ENCODE results near the gene TMEM100. TPM values are rescaled to one million over a fixed set of nuclear protein-coding genes. Genes with fewer than 3 reads are reported as not detected.

The TMEM100 gene
- total RNA-seq, 2 experiments from 2014 or later: not detected

DNA sequence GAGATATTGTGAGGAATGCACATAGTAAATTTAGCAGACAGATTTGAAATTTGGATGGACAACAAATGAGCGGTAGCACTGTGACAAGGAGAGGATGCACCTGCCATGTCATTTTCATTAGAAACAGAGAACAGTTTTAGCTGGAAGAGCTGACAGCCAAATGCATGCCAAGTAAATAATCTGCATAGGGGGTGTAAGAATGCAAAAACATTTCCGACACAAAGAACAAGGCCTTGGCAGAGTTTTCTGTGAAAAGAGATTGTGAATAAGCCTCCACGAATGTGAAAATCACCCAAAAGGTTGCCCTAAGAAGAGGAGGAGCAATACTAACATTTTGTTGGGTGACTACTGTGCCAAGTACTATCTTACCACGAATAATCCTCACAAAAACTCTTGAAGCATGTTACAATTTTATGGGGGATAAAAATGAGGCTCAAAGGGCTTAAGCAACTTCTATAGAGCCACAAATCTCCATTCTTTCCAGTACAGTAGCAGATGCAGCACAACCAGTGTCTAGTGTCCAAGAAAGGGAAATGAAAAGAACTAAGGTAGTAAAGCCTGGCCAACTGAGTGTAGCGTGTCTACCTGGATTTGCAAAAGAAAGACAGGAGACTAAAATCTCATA lies 28.3 kb downstream of the TMEM100 start:
- Mint-ChIP-seq H3K27me3 (peaks cover 15% of the 10 kb centered on the region), H3K27ac (no peak overlapping the region), H3K9me3 (ENCODE audit: low read depth) (no peaks in the 10 kb centered on the region), H3K4me1 (no peaks in the 10 kb centered on the region), H3K36me3 (ENCODE audit: low read depth) (no peaks in the 10 kb centered on the region), H3K4me3 (no peak overlapping the region)
- ATAC-seq: no peak
- ChIA-PET POLR2A (no interaction called here), CTCF (no interaction called here)
- DNase-seq: no peak
- intact Hi-C loops (cut with DNase I, micrococcal nuclease): no loop called here

- Mint-ChIP-seq H3K4me3 (no peak overlapping the region), H3K9me3 (ENCODE audit: low read depth) (no peaks in the 10 kb centered on the region), H3K27me3 (peaks cover 20% of the 10 kb centered on the region), H3K4me1 (no peaks in the 10 kb centered on the region), H3K36me3 (ENCODE audit: low read depth) (no peaks in the 10 kb centered on the region), H3K27ac (no peak overlapping the region)
- ATAC-seq: no peak
- intact Hi-C loops (cut with DNase I, micrococcal nuclease): no loop called here
- CTCF ChIA-PET: no interaction called here
- POLR2A ChIA-PET: no interaction called here
- DNase-seq: no peak
Measured at GRCh38 chr17:55693254-55694216, 29.1 kb downstream of the TMEM100 start.

DNA sequence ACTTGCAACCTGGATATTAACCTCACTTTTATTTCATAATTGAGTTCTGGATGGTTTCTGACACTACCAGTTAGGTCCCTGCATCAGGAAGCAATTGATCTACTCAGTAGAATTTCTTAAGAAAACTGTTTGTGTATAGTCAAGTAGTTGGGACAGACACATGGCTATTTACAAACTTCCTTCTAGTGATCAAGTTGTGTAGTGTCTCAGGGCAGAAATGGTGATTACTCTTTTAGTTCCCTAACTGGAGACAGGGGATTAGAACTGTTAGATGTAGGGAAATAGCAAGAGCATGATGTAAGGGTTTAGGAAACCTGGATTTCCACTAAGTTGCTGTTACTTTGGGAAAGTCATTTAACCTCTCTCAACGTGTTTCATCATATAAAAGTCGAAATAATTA lies 30.4 kb downstream of the TMEM100 start:
- intact Hi-C loops (cut with DNase I, micrococcal nuclease): no loop called here

GRCh38 chr17:55691666-55692065 lies 31.0 kb downstream of the TMEM100 start:
- intact Hi-C loops (cut with DNase I, micrococcal nuclease): no loop called here
- CTCF ChIA-PET: interaction anchor here (1.0 to 1.2 kb wide), 2 partner anchors 10 to 79 kb away, joined by 4 to 5 read pairs; no protein-coding TSS in a partner anchor
- H3K4me1 Mint-ChIP-seq: no peaks in the 10 kb centered on the region

More for the DNA sequence above, 30.4 kb downstream of the TMEM100 start:
- ChIA-PET POLR2A (no interaction called here), CTCF (interaction anchor here (1.2 kb wide), 1 partner anchor 10 kb away, joined by 5 read pairs; no protein-coding TSS in a partner anchor)
- Mint-ChIP-seq H3K4me3 (no peak overlapping the region), H3K36me3 (ENCODE audit: low read depth) (no peaks in the 10 kb centered on the region), H3K27me3 (peaks cover 12% of the 10 kb centered on the region), H3K27ac (no peak overlapping the region), H3K9me3 (ENCODE audit: low read depth) (no peaks in the 10 kb centered on the region), H3K4me1 (no peaks in the 10 kb centered on the region)
- DNase-seq: no peak
- ATAC-seq: no peak

GRCh38 chr17:55690105-55690508 lies 32.6 kb downstream of the TMEM100 start:
- ChIA-PET CTCF (interaction anchor here (1.2 to 1.9 kb wide), 2 partner anchors 45 to 49 kb away, joined by 4 to 5 read pairs; no protein-coding TSS in a partner anchor), POLR2A (no interaction called here)
- Mint-ChIP-seq H3K9me3 (ENCODE audit: low read depth) (no peaks in the 10 kb centered on the region), H3K36me3 (ENCODE audit: low read depth) (no peaks in the 10 kb centered on the region), H3K27me3 (peaks cover 19% of the 10 kb centered on the region), H3K4me3 (no peak overlapping the region), H3K27ac (no peak overlapping the region), H3K4me1 (no peaks in the 10 kb centered on the region)
- intact Hi-C loops (cut with DNase I, micrococcal nuclease): no loop called here
- DNase-seq (no peak), ATAC-seq (no peak)

More at GRCh38 chr17:55691666-55692065, 31.0 kb downstream of the TMEM100 start:
- H3K27ac Mint-ChIP-seq: no peak overlapping the region
- H3K27me3 Mint-ChIP-seq: peaks cover 14% of the 10 kb centered on the region
- POLR2A ChIA-PET: no interaction called here
- DNase-seq (no peak), ATAC-seq (no peak)
- no peaks in the 10 kb centered on the region for H3K36me3 Mint-ChIP-seq (ENCODE audit: low read depth)
- no peak overlapping the region for H3K4me3 Mint-ChIP-seq
- H3K9me3 Mint-ChIP-seq (ENCODE audit: low read depth): no peaks in the 10 kb centered on the region

GRCh38 chr17:55689672-55690071 lies 33.0 kb downstream of the TMEM100 start:
- POLR2A ChIA-PET: no interaction called here
- DNase-seq: no peak

GRCh38 chr17:55688057-55688456 lies 34.6 kb downstream of the TMEM100 start:
- ChIA-PET POLR2A (no interaction called here), CTCF (no interaction called here)
- H3K27ac Mint-ChIP-seq: no peak overlapping the region
- no peaks in the 10 kb centered on the region for H3K4me1 Mint-ChIP-seq
- H3K27me3 Mint-ChIP-seq: peaks cover 26% of the 10 kb centered on the region
- no peaks in the 10 kb centered on the region for H3K9me3 Mint-ChIP-seq (ENCODE audit: low read depth)
- H3K36me3 Mint-ChIP-seq (ENCODE audit: low read depth): no peaks in the 10 kb centered on the region
- intact Hi-C loops (cut with DNase I, micrococcal nuclease): no loop called here
- DNase-seq (no peak), ATAC-seq (no peak)
- H3K4me3 Mint-ChIP-seq: no peak overlapping the region

More at GRCh38 chr17:55689672-55690071, 33.0 kb downstream of the TMEM100 start:
- ATAC-seq: no peak
- peaks cover 23% of the 10 kb centered on the region for H3K27me3 Mint-ChIP-seq
- no peak overlapping the region for H3K27ac Mint-ChIP-seq
- CTCF ChIA-PET: interaction anchor here (0.6 to 1.9 kb wide), 3 partner anchors 46 to 161 kb away, joined by 4 to 5 read pairs (median 4); no protein-coding TSS in a partner anchor
- H3K9me3 Mint-ChIP-seq (ENCODE audit: low read depth): no peaks in the 10 kb centered on the region
- intact Hi-C loops (cut with DNase I, micrococcal nuclease): no loop called here
- no peaks in the 10 kb centered on the region for H3K36me3 Mint-ChIP-seq (ENCODE audit: low read depth)
- H3K4me3 Mint-ChIP-seq: no peak overlapping the region
- H3K4me1 Mint-ChIP-seq: no peaks in the 10 kb centered on the region

DNA sequence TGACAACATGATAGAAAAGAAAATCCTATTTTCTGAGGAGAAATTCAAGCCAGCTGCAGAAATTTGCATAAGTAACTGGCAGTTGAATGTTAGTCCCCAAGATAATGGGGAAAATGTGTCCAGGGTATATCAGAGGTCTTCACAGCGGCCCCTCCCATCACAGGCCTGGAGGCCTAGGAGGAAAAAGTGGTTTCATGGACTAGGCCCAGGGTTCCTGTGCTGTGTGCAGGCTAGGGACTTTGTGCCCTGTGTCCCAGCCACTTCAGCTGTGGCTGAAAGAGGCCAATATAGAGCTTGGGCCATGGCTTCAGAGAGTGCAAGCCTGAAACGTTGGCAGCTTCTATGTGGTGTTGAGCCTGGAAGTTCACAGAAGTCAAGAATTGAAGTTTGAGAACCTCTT lies 35.6 kb downstream of the TMEM100 start:
- no peak overlapping the region for H3K4me3 Mint-ChIP-seq
- ChIA-PET POLR2A (no interaction called here), CTCF (no interaction called here)
- H3K27ac Mint-ChIP-seq: no peak overlapping the region
- DNase-seq (no peak), ATAC-seq (no peak)
- H3K4me1 Mint-ChIP-seq: no peaks in the 10 kb centered on the region
- H3K9me3 Mint-ChIP-seq (ENCODE audit: low read depth): no peaks in the 10 kb centered on the region
- no peaks in the 10 kb centered on the region for H3K36me3 Mint-ChIP-seq (ENCODE audit: low read depth)
- intact Hi-C loops (cut with DNase I, micrococcal nuclease): no loop called here
- H3K27me3 Mint-ChIP-seq: peaks cover 30% of the 10 kb centered on the region

GRCh38 chr17:55683550-55684315 lies 38.9 kb downstream of the TMEM100 start:
- intact Hi-C loops (cut with DNase I, micrococcal nuclease): no loop called here
- Mint-ChIP-seq H3K27me3 (peaks cover 41% of the 10 kb centered on the region), H3K4me3 (no peak overlapping the region), H3K9me3 (ENCODE audit: low read depth) (no peaks in the 10 kb centered on the region), H3K27ac (no peak overlapping the region), H3K36me3 (ENCODE audit: low read depth) (no peaks in the 10 kb centered on the region), H3K4me1 (no peaks in the 10 kb centered on the region)
- CTCF ChIA-PET: interaction anchor here (0.6 to 0.9 kb wide), 2 partner anchors 55 to 87 kb away, joined by 3 read pairs; no protein-coding TSS in a partner anchor
- ATAC-seq: no peak
- DNase-seq: no peak
- POLR2A ChIA-PET: no interaction called here

DNA sequence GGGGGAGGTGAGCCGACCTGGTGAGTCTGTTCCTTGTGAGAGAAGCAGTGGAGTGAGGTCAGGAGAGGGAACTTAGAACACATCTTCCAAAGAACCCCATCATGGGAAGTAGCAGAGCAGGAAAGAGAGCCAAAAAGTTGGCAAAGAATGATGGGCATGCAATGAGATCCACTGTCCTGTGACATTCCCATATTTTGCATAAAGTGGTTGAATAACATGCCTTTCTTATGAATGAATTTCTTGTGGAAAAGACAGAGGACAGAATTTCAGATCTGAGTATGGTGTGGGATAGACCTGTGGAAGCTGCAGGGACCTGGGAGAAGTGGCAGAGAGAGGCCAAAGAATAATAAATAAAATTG lies 41.3 kb downstream of the TMEM100 start:
- intact Hi-C loops (cut with DNase I, micrococcal nuclease): no loop called here
- ATAC-seq (no peak), DNase-seq (no peak)
- no peaks in the 10 kb centered on the region for H3K4me1 Mint-ChIP-seq
- H3K27me3 Mint-ChIP-seq: peaks cover 44% of the 10 kb centered on the region
- no peak overlapping the region for H3K27ac Mint-ChIP-seq
- H3K4me3 Mint-ChIP-seq: no peak overlapping the region
- CTCF ChIA-PET: interaction anchor here (0.8 to 1.5 kb wide), 2 partner anchors 31 to 154 kb away, joined by 3 read pairs; no protein-coding TSS in a partner anchor
- no peaks in the 10 kb centered on the region for H3K9me3 Mint-ChIP-seq (ENCODE audit: low read depth)
- POLR2A ChIA-PET: no interaction called here
- H3K36me3 Mint-ChIP-seq (ENCODE audit: low read depth): no peaks in the 10 kb centered on the region

DNA sequence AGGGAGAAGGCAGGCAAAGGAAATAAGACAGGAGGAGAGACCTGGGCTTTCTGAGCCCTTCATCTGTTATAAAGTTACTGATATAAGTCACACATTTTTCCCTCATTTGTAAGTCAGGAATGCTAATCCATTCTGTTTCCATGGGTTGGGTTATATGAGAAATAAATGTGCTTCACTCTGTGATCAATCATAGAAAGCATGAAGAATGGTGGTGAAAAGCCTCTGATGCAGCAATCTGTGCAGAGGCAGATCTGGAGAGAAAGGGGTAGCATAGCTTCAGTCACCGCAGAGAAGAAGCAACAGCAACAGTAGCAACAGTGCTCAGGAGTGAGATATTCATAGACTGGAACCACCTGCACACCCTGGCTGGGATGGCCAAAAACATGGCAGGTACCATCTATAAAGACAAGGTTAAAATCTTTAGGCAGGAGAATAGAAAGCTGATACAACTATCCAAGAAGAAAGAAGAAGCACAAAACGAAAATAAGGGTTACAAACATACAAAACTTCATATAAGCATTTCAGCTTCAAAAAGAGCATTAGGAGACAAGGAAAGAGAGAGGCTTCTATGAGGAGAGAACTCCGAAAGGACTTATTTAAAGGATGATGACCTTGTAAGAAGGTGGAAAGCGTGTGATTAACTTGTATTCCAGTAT lies 41.9 kb downstream of the TMEM100 start:
- ATAC-seq (no peak), DNase-seq (no peak)
- H3K27me3 Mint-ChIP-seq: peaks cover 46% of the 10 kb centered on the region
- CTCF ChIA-PET: interaction anchor here (0.8 to 1.5 kb wide), 2 partner anchors 31 to 154 kb away, joined by 3 read pairs; no protein-coding TSS in a partner anchor
- no peaks in the 10 kb centered on the region for H3K9me3 Mint-ChIP-seq (ENCODE audit: low read depth)
- no peaks in the 10 kb centered on the region for H3K4me1 Mint-ChIP-seq
- H3K4me3 Mint-ChIP-seq: no peak overlapping the region
- H3K27ac Mint-ChIP-seq: no peak overlapping the region
- no peaks in the 10 kb centered on the region for H3K36me3 Mint-ChIP-seq (ENCODE audit: low read depth)
- intact Hi-C loops (cut with DNase I, micrococcal nuclease): no loop called here
- POLR2A ChIA-PET: no interaction called here
